K562 (cell line): ENCODE measurements around the gene OR5K2.

Experiments used
- CEBPB ChIP-seq: fragments of 450-650 bp; IDR thresholded peaks from 2 replicates; pipeline ENCODE4 v1.6.1; 2016; ENCODE audit warnings: missing genetic modification characterization, missing compliant biosample characterization
- NCOA2 ChIP-seq, 2 experiments: fragments of 450-650 bp; IDR thresholded peaks; 2 replicates each; pipeline ENCODE4 v1.6.1; 2018; ENCODE audit warnings: mild to moderate bottlenecking in 2 of 2, moderate library complexity in 1 of 2; ENCODE audit not compliant: partially characterized antibody in 2 of 2
- RFX1 ChIP-seq: fragments of 450-650 bp; IDR thresholded peaks from 2 replicates; pipeline ENCODE4 v1.6.1; 2016; ENCODE audit warnings: mild to moderate bottlenecking, moderate library complexity
- STAG1 ChIP-seq: sonication (generic); formaldehyde crosslinking; IDR thresholded peaks from 2 replicates; pipeline ENCODE4 v1.5.0; 2020; ENCODE audit warnings: missing genetic modification reagents, borderline replicate concordance

DNA sequence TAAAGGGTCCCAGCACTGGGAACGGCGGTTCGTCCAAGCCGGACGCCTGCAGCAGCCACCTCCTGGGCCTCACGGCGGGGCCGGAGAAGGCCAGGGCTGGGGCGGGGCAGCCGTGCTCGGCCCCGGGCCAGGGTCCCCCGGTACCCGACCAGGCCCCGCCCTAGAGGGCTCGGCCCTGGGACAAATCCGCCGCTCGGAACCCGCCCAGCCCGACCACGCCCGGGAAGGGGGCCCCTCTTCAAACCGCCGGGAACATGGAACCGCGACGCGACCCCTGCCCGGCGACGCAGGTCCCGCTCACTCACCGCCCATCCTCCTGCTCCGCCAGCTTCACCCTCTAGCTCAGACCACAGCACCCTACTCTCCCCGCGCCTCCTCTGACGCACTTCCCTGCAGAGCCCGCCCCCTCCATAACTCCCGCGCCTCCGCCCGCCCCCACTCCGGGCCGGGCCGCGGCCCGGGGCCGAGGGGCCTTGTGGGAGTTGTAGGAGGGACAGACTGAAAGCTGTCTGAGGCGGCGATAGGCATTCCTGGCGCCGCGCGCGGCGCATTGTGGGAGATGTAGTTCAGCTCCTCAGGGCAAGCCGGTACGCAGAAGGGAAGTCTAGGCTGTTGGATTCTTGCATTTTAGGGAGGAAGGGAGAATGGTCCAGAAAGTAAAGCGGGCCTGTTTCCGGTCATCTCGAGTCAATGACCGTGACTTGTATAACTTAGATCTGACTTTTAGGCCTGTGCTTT is 25.2 kb downstream of the OR5K2 start, which contains the start of gene CLDND1:
- TF ChIP-seq RFX1, result no peak
- TF ChIP-seq NCOA2 (IDR thresholded peaks at IDR 0.05; ENCODE audit: partially characterized antibody in 2 of 2), result no peak
- TF ChIP-seq STAG1 (CRISPR knock-in tag), result no peak
- TF ChIP-seq CEBPB (tag), result no peak
